ENCODE measurements around the gene PPP1R1B. TPM values are rescaled to one million over a fixed set of nuclear protein-coding genes. Genes with fewer than 3 reads are reported as not detected.

PPP1R1B gene
- total RNA-seq, 1 experiment from 2014 or later = not detected

DNA sequence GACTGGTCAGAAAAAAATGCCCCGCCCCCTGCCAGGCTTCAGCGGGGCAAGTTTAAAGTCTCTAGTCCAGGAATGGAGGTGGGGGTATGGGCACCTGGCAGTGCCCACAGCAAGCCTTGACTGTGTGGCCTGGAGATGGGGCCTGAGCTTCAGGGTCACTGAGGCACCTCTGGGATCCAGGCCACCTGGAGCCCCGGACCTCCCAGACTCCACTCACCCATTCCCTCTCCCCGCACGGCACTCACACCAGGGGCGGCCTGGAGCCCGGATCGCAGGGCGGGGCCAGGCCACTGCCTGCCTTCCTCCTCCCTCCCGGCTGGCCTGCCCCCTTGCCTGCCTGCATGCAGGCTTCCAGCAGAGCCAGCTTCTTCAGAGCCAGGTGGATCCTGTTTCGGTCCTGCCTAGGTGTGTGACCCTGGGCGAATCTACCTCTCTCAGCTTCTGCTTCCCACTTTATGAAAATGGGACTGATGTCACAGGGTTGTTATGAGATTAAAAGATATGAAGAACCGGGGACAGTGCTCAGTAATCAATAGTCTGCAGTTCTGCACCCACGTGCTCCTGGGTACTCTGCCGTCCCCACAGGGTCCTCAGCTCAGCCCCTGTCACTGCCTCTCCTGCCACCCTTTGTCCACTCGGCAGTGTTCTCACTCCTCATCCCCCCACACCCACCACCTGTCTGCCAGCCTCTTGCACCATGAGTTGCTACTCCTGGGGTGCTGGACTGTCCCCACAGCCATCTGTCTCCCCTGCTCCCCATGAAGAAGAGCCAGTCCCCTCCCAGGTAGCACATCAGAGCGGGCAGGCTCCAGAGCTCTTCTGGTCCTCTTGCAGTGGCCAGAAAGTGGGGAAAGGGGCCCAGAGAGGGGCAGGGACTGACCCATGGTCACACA, 37.2 kb downstream of the PPP1R1B start:
- Histone ChIP-seq H2AFZ (ENCODE audit: low read length) (no peak overlapping the region), H3K79me2 (ENCODE audit: low read length) (no peaks in the 10 kb centered on the region), H4K20me1 (ENCODE audit: insufficient read depth, low read depth, low read length) (no peaks in the 10 kb centered on the region; the same call in 1 of the 2 replicates), H3K9ac (ENCODE audit: low read length) (no peak overlapping the region), H3K4me3 (ENCODE audit: low read length) (no peak overlapping the region), H3K4me2 (ENCODE audit: low read depth, low read length, poor library complexity, severe bottlenecking) (no peak overlapping the region), H3K4me1 (ENCODE audit: low read length) (peaks cover 20% of the 10 kb centered on the region), H3K27me3 (ENCODE audit: low read length) (no peaks in the 10 kb centered on the region), H3K9me2 (replicated peaks; ENCODE audit: insufficient read depth, low read length) (no peaks in the 10 kb centered on the region), H3K9me3 (ENCODE audit: low read length) (no peaks in the 10 kb centered on the region), H3K27ac (ENCODE audit: low read length) (no peak overlapping the region), H3K36me3 (ENCODE audit: insufficient read depth, low read length) (no peaks in the 10 kb centered on the region)
- no peak for DNase-seq

DNA sequence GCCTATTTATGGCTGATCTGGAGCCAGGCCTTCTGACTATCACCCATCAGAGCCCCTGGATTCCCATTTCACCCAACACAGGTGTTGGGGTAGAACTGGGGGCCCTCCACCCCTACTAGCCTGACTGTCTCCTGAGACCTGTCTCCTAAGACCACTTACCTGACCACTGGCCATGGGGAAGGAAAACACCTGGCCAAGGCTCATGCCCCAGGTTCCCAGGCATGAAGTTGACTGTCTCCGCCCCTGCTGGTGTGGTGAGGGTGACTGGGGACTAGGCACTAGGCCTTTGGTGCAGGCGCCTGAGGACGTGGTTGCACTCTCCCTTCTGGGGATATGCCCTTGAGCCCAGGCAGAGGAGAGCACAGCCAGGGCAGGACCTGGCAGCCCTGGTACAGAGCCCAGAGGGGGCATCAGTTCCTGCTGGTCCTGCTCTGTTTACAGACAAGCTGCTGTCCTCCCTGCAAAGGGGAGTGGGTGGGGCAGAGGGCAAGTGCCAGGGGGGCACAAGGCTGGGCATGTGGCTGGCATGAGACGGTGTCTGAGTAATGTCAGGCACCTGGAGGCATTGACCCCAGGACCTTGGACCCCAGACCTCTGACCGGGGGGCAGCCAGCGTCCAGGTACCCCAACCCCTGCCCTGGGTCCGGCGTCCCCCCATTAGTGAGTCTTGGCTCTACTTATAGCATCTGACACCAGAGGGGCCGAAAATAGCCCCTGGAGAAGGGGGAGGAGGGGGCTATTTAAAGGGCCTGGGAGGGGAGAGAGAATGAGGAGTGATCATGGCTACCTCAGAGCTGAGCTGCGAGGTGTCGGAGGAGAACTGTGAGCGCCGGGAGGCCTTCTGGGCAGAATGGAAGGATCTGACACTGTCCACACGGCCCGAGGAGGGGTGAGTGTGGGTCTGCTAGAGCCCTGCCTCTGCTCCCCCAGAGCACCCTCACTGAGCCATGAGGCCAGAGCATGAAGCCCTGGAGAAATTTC, 38.1 kb downstream of the PPP1R1B start, which contains the start of gene TCAP:
TSS of gene TCAP (plus strand) at position 769 of the 981 bp plus-strand sequence. CDS start at position 780, 11 bp downstream.
- H3K27me3 ChIP-seq (ENCODE audit: low read length) = no peaks in the 10 kb centered on the region
- H4K20me1 ChIP-seq (ENCODE audit: insufficient read depth, low read depth, low read length) = no peaks in the 10 kb centered on the region; the same call in 1 of the 2 replicates
- peaks cover 18% of the 10 kb centered on the region for H3K4me1 ChIP-seq (ENCODE audit: low read length)
- no peak within 1 kb of the TSS for H3K4me3 ChIP-seq (ENCODE audit: low read length)
- no peak within 1 kb of the TSS for H2AFZ ChIP-seq (ENCODE audit: low read length)
- H3K9me2 ChIP-seq (replicated peaks; ENCODE audit: insufficient read depth, low read length) = no peaks in the 10 kb centered on the region
- H3K4me2 ChIP-seq (ENCODE audit: low read depth, low read length, poor library complexity, severe bottlenecking) = no peak within 1 kb of the TSS
- H3K36me3 ChIP-seq (ENCODE audit: insufficient read depth, low read length) = no peaks in the 10 kb centered on the region
- no peak within 1 kb of the TSS for H3K9ac ChIP-seq (ENCODE audit: low read length)
- no peaks in the 10 kb centered on the region for H3K79me2 ChIP-seq (ENCODE audit: low read length)
- no peak for DNase-seq
- no peak within 1 kb of the TSS for H3K27ac ChIP-seq (ENCODE audit: low read length)
- H3K9me3 ChIP-seq (ENCODE audit: low read length) = no peaks in the 10 kb centered on the region

GRCh38 chr17:39665642-39666224, 39.0 kb downstream of the PPP1R1B start:
- no peak overlapping the region for H3K4me2 ChIP-seq (ENCODE audit: low read depth, low read length, poor library complexity, severe bottlenecking)
- H3K4me1 ChIP-seq (ENCODE audit: low read length) = peaks cover 18% of the 10 kb centered on the region
- no peak overlapping the region for H3K4me3 ChIP-seq (ENCODE audit: low read length)
- H3K9me3 ChIP-seq (ENCODE audit: low read length) = no peaks in the 10 kb centered on the region
- no peak overlapping the region for H3K27ac ChIP-seq (ENCODE audit: low read length)
- H3K79me2 ChIP-seq (ENCODE audit: low read length) = no peaks in the 10 kb centered on the region
- H2AFZ ChIP-seq (ENCODE audit: low read length) = no peak overlapping the region
- no peaks in the 10 kb centered on the region for H3K27me3 ChIP-seq (ENCODE audit: low read length)
- DNase-seq = peak; percentile 61
- no peaks in the 10 kb centered on the region for H3K9me2 ChIP-seq (replicated peaks; ENCODE audit: insufficient read depth, low read length)
- H4K20me1 ChIP-seq (ENCODE audit: insufficient read depth, low read depth, low read length) = no peaks in the 10 kb centered on the region; the same call in 1 of the 2 replicates
- H3K36me3 ChIP-seq (ENCODE audit: insufficient read depth, low read length) = no peaks in the 10 kb centered on the region
- H3K9ac ChIP-seq (ENCODE audit: low read length) = no peak overlapping the region

DNA sequence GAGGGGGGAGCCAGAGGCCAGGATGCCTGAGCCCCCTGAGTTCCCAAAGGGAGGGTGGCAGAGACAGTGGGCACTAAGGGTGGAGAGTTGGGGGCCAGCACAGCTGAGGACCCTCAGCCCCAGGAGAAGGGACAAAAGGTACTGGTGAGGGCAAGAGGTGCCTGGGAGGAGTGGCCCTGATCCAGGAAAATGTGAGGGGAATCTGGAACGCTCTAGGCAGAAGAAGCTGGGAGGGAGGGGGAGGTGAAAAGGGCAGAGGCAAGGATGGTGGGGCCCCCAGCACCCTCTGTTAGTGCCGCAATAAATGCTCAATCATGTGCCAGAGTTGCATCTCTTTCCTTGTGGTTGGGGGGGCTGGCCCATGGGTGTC, 39.5 kb downstream of the PPP1R1B start:
- Histone ChIP-seq H3K9me3 (ENCODE audit: low read length) (no peaks in the 10 kb centered on the region), H3K27me3 (ENCODE audit: low read length) (no peaks in the 10 kb centered on the region), H3K27ac (ENCODE audit: low read length) (no peak overlapping the region), H3K4me3 (ENCODE audit: low read length) (no peak overlapping the region), H3K4me2 (ENCODE audit: low read depth, low read length, poor library complexity, severe bottlenecking) (no peak overlapping the region), H3K36me3 (ENCODE audit: insufficient read depth, low read length) (no peaks in the 10 kb centered on the region), H3K9me2 (replicated peaks; ENCODE audit: insufficient read depth, low read length) (no peaks in the 10 kb centered on the region), H3K4me1 (ENCODE audit: low read length) (peaks cover 18% of the 10 kb centered on the region), H3K9ac (ENCODE audit: low read length) (no peak overlapping the region), H3K79me2 (ENCODE audit: low read length) (no peaks in the 10 kb centered on the region), H2AFZ (ENCODE audit: low read length) (no peak overlapping the region), H4K20me1 (ENCODE audit: insufficient read depth, low read depth, low read length) (no peaks in the 10 kb centered on the region; the same call in 1 of the 2 replicates)
- no peak for DNase-seq

DNA sequence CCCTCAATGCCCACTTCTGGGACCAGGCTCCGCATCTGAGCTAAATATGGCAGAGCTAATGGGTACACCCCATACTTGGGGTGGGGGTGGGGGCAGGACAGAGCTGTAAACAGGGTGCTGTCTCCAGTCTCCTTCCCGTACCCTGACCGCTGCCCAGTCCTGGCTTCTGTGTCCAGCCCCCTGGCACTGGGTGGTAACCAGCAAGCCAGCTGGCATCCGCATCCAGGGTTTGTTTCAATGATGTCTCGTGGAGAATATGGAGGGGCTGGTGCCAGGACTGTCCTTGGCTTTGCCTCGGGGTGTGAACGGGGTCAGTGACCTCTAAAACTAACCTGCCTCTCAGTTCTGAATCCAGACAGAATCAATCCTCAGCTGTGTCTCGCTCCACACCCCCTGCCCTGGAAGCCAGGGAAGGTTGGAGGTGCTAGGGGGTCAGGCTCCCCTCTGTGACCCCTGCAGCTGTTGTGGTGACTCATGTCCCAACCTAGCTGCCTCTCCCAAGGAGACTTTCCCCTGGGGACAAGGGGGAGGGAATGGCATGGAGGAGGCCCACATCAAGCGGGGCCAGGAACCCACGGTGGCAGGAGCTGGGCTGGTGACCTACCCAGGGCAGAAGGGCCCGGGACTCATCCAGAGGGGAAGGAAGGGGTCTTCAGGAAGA, 40.0 kb downstream of the PPP1R1B start:
- Histone ChIP-seq H3K4me3 (ENCODE audit: low read length) (no peak overlapping the region), H3K27ac (ENCODE audit: low read length) (no peak overlapping the region), H3K9me3 (ENCODE audit: low read length) (no peaks in the 10 kb centered on the region), H3K4me1 (ENCODE audit: low read length) (peaks cover 19% of the 10 kb centered on the region), H2AFZ (ENCODE audit: low read length) (no peak overlapping the region), H3K4me2 (ENCODE audit: low read depth, low read length, poor library complexity, severe bottlenecking) (no peak overlapping the region), H3K36me3 (ENCODE audit: insufficient read depth, low read length) (no peaks in the 10 kb centered on the region), H3K79me2 (ENCODE audit: low read length) (no peaks in the 10 kb centered on the region), H4K20me1 (ENCODE audit: insufficient read depth, low read depth, low read length) (no peaks in the 10 kb centered on the region; the same call in 1 of the 2 replicates), H3K9ac (ENCODE audit: low read length) (no peak overlapping the region), H3K9me2 (replicated peaks; ENCODE audit: insufficient read depth, low read length) (no peaks in the 10 kb centered on the region), H3K27me3 (ENCODE audit: low read length) (no peaks in the 10 kb centered on the region)
- DNase-seq = no peak

DNA sequence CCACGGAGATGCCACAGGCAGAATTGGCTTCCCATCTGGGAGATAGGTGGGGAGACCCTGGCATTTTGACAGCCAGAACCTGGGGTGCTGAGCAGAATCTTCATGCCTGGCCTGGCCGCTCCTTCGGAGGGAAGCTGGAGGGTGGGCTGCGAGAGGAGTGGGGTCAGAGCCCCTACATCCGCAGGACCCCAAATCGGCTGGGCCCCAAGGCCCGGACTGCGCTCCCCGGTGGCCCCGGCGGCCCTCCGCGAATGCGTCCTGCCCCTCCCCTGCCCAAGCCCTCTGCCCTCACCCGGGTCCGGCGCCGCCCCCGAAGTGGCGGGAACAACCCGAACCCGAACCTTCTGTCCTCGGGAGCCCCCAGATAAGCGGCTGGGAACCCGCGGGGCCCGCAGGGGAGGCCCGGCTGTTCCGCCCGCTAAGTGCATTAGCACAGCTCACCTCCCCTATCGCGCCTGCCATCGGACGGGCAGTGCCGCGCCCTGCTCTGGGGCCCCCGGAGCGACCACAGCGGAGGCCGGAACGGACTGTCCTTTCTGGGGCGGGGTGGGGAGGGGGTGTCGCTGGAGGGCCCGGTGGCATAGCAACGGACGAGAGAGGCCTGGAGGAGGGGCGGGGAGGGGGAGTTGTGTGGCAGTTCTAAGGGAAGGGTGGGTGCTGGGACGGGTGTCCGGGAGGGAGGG, 40.7 kb downstream of the PPP1R1B start:
- no peaks in the 10 kb centered on the region; the same call in 1 of the 2 replicates for H4K20me1 ChIP-seq (ENCODE audit: insufficient read depth, low read depth, low read length)
- no peaks in the 10 kb centered on the region for H3K9me3 ChIP-seq (ENCODE audit: low read length)
- no peaks in the 10 kb centered on the region for H3K27me3 ChIP-seq (ENCODE audit: low read length)
- H3K36me3 ChIP-seq (ENCODE audit: insufficient read depth, low read length) = no peaks in the 10 kb centered on the region
- H2AFZ ChIP-seq (ENCODE audit: low read length) = no peak overlapping the region
- peaks cover 25% of the 10 kb centered on the region for H3K4me1 ChIP-seq (ENCODE audit: low read length)
- no peak overlapping the region for H3K27ac ChIP-seq (ENCODE audit: low read length)
- no peaks in the 10 kb centered on the region for H3K9me2 ChIP-seq (replicated peaks; ENCODE audit: insufficient read depth, low read length)
- no peaks in the 10 kb centered on the region for H3K79me2 ChIP-seq (ENCODE audit: low read length)
- peak; percentile 55 for DNase-seq
- H3K4me2 ChIP-seq (ENCODE audit: low read depth, low read length, poor library complexity, severe bottlenecking) = peak overlapping the region; percentile 58
- H3K9ac ChIP-seq (ENCODE audit: low read length) = peak overlapping the region; percentile 66
- H3K4me3 ChIP-seq (ENCODE audit: low read length) = peak overlapping the region; percentile 66; the same call in 1 of the 2 replicates
